Superior temporal gyrus (tissue), 1 donor: ENCODE results near the gene DDR1.
"Not testable (repeated sequence)": the region's sequence is repeated elsewhere in the genome, so short reads cannot be mapped to it uniquely, and the experiment has no call there.

Experiments
- DNase-seq: peaks from one replicate; pipeline ENCODE4 v3.0.0-alpha.2; 2016; ENCODE audit errors: extremely low spot score

The DDR1 gene

DNA sequence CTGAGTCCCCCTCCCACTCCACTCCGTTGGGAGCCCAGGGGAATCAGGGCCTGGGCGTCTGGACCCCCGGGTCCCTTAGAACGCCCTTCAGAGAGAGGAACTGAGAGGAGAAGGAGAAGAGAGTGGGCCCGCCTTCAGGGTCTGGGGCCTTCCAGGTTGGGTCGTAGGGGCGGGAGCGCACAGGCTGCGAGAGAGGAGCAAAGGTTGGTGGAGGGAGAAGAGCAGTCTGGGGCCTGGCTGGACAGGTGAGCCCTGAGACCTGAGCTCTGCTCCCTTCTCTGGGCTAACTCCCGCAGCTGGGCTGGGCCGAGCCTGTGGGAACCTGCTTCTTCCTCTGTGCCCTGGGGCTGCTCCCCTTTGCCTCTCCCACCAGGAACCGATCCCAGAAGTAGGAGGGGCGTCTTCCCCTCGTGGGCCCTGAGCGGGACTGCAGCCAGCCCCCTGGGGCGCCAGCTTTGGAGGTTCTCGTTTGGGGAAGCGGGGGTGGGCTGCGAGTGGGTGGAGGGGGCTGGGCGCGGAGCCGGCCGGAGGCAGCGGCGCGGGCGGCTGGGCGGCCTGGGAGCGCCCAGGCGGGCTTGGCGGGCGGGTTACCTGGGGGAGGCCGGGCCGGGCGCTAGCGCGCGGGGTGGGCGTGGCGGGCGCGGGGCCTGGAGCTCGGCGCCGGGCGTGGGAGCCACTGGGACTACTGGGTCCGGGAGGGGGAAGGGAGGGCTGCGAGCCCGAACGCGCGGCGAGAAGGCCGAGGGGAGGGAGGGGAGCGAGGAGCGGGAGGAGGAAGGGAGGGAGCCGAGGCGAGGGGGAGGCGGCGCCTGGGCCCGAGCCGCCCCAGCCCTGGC, at the start of gene DDR1:
Gene DDR1 (plus strand): TSS at position 835 of the 836 bp plus-strand sequence. CDS start 4,211 bp downstream, outside the sequence.
- peak; percentile 79 for DNase-seq

- DNase-seq = no peak
Observed at GRCh38 chr6:30834646-30835045, 49.7 kb upstream of the DDR1 start.

DNA sequence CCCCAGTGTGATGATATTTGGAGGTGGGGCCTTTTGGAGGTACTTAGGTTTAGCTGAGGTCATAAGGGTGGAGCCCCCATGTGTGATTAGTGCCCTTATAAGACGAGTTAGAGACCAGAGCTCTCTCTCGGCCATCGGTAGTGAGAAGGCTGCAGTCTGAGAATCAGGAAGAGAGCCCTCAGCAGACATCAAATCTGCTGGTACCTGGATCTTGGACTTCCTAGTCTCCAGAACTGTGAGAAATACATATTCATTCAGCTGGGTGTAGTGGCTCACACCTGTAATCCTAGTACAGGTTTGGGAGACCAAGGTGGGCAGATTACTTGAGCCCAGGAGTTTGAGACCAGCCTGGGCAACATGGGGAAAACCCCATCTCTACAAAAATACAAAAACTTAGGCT, 48.7 kb upstream of the DDR1 start:
- DNase-seq = no peak

DNA sequence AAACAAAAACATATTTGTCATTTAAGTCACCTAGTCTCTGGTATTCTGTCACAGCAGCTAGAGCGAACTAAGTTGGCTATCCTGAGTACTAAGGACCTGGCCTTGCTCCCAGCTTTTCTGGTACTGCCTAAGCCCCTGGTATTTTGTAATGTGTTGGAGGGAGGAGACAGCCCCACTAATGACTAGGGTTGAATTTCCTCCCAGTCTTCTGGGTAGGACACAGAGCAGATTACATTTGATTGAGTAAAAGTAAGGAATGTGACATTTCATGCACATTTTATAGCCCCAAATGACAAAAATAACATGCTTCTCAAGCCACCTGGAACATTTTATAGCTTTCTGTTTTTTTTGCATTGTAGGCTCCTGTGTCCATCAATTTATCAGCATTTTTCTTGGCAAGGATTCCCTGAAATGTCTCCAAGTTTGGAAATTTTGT, 47.9 kb upstream of the DDR1 start:
- DNase-seq = no peak

DNA sequence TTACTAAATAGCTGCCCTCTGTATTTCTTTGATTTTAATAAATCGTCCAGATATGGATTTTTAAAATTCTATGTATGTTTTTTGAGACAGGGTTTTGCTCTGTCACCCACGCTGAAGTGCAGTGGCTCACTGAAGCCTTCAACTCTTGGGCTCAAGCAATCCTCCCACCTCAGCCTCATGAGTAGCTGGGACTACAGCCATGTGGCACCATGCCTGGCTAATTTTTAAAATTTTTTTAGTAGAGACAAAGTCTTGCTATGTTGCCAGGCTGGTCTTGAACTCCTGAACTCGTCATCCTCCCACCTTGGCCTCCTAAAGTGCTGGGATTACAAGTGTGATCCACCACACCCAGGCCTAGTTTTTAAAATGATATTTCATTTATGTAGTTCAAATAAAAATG, 47.4 kb upstream of the DDR1 start:
- no peak for DNase-seq

- DNase-seq = no peak
Observed at GRCh38 chr6:30837432-30837831, 46.9 kb upstream of the DDR1 start.

DNA sequence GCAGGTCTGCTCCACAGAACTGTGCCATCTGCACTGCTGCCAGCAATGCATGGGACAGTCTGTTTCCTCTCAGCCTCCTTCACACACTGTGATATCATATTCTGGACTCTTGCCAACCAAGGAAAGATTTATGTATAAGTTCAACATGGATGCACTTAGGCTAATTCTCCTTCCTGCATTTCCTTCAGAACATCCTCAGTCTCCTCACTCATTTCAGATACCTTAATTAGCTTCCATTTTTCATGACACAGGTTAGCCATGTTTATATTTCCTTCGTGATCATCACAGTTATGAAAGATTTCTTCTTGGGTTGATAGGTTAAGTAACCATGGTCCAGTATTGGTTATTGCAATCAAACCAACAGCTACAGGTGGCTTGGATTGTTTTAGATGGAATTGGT, 46.4 kb upstream of the DDR1 start:
- DNase-seq = no peak

DNA sequence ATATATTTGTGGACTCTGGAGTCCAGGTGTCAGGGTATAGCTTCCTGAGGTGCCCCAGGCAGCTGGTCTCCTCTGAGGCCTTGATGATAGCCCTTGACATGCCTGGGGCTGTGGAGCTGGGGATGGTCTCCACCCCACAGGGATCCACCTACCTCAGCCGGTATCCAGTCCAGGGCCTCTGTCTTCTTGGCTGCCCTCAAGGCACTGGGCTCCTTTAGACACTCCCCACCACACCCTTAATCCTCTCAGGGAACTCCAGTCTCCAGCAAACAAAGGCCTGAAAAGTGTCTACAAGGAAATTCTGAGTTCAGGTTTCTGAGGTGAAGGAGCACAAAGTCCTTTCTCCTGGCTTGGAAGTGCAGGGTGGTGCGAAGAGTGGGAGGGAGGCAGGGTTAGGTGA, 44.6 kb upstream of the DDR1 start:
- DNase-seq = no peak

DNA sequence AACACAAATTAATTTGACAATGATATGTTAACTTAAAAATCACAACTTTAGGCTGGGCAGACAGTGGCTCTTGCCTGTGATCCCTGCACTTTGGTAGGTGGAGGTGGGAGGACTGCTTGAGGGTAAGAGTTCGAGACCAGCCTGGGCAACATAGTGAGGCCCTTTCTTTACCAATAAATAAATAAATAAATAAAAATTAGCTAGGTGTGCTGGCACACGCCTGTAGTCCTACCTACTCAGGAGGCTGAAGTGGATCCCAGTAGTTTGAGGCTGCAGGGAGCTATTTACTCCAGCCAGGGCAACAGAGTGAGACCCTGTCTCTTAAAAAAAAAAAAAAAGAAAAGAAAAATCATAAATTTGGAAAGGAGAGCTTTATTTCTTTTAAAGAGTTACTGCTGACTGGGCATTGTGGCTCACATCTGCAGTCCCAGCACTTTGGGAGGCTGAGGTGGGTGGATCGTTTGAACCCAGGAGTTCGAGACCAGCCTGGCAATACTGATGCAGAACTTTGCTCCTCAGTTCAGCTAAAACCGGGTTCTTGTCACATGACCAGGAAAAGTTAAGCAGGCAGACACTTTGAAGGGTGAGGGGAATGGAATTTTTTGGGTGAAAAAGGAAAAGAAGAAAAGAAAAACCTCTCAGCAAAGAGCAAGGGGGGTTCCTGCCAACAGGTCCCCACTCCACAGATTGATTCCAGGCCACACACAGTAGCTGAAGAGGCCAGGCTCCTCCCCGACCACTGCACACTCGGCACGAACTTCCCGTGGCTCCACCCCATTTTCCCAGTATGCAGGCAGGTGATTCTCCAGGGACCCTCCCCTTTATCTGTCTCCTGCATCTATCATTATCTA, 44.0 kb upstream of the DDR1 start:
- DNase-seq = no peak

GRCh38 chr6:30840935-30841643, 43.2 kb upstream of the DDR1 start:
- no peak for DNase-seq

DNA sequence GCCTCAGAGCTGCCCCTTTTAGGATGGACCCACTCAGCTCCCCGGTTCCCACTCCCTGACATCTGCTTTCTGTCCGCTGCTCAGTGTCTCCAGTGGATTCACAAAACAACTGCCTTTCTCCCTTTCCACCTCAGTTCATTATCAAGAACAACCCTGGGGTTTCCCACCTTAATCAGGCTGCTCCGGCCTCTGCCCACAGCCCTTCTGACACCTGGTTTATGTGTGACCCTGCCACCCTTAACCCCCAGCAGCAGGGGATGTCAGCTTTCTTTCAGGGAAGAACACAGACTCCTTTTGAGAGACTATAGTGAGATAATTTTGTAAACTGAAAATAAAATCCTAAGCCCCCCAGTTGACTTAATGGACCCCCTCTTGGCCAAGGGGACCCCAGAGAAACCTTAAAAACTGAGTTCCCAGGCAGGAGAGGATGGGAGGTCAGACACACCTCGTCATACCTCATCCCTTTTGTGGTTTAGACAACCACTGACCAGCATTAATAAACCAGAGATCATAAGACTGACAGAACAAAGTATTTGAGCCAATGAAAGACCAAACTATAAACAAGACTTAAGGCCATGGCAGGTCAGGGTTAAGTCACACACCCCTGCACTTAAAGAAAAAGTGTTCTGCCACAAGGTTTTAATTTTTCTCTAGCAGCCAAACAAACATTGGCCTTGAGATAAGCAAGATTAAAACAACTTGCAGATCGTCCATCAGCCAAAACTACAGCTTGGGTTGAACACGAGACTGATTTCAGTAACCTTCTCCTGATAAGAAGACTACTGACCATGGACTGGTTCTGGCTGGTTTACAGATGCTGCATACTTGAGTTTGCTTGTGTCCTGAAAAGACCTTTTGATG, 42.4 kb upstream of the DDR1 start:
- DNase-seq = no peak

DNA sequence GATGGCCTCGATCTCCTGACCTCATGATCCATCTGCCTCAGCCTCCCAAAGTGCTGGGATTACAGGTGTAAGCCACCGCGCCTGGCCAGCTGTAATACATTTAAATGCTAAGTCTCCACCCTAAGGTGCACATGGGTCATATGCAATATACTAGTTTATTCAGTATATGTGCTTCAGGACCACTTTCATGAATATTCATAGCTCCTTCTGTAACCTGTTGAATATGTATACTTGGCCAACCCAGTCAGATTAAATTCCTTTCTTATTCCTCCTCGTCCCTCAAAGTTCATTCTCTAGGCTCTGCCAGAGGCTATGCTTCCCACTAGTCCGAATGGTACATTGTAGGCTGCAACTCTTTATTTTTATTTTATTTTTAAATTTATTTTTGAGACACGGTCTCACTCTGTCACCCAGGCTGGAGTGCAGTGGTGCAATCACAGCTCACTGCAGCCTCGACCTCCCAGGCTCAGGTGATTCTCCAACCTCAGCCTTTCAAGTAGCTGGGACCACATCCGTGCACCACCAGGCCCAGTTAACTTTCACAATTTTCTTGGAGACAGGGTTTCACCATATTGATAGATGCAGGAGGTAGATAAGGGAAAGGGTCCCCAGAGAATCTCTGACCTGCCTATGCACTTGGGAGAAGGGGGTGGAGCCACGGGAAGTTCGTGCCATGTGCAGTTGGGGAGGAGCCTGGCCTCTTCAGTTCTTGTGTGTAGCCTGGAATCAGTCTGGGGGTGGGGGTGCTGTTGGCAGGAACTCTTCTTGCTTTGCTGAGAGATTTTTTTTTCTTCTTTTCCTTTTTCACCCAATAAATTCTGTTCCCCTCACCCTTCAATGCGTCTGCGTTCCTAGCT, 41.3 kb upstream of the DDR1 start:
- no peak for DNase-seq

GRCh38 chr6:30843611-30843998, 40.7 kb upstream of the DDR1 start:
- no peak for DNase-seq

DNA sequence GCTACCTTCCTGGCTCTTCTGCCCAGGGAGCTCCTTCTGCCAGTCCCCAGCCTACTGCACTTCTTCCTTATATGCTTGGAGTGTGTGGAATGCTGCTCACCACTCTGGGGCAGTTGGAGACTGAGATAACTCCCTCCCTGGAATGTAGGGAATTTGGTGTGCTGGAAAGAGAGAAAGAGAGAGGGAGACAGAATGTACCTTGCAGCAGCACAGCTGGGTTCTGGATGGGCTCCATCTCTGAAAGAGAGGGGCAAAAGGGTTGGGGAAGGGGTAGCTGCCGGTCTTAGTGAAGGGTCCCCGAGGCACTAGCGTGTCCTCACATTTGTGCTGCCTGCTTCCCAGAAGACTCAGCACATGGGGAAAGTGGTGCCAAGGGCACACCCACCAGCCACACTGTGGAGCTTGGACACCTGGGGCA, 40.2 kb upstream of the DDR1 start:
- no peak for DNase-seq

DNA sequence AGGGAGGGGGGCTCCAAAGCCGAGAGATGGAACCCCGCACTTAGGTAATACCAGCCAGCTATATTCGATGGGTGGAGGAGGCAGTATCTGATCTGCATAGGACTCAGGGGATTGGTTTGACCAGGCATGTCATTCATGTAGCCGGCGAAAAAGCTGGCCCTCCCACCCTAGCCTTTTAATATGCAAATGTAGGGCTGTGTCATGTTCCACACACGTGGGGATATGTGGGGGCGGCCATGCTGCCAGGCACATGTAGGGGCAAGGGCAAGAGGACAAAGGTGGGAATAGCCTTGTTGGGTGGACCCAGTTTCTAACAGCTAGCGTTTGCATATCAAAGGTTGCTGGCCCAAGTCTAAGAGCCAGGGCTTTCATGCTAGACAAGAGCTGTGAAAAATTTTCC, 39.1 kb upstream of the DDR1 start:
- no peak for DNase-seq

- no peak for DNase-seq
Observed at GRCh38 chr6:30847421-30847970, 36.8 kb upstream of the DDR1 start.

DNA sequence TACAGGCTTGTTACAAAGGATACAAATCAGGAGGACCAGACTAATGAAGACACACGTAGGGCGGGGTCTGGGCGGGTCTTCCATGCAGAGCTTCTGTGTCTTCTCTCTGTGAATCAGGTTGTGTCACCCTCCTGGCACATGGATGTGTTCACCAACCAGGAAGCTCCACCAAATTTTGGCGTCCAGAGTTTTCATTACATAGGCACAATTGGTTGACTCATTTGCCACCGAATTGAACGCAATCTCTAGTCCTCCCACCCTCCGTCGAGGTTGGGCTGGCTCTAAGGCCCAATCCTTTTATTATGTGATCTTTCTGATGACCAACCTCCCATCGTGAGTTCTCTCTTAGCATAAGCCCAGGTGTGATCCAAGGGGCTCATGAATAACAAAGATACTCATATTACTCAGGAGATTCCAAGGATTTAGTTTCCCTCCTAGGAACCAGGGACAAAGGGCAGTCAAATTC, 36.3 kb upstream of the DDR1 start:
- no peak for DNase-seq

GRCh38 chr6:30849903-30850651, 34.2 kb upstream of the DDR1 start:
- DNase-seq = no peak

DNA sequence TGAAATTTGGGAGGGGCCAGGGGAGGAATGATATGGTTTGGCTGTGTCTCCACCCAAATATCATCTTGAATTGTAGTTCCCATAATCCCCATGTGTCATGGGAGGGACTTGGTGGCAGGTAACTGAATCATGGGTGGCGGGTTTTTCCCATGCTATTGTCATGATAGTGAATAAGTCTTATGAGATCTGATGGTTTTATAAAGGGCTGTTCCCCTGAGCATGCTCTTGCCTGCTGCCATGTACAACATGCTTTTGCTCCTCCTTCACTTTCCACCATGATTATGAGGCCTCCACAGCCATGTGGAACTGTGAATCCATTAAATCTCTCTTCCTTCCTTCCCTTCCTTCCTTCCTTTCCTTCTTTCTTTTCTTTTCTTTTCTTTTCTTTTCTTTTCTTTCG, 31.9 kb upstream of the DDR1 start:
- not testable (repeated sequence) for DNase-seq
